GM18861 (cell line): ENCODE results near the gene TYK2.

Experiments used
- ATAC-seq: cut with Tn5 transposase; IDR thresholded peaks from one replicate; pipeline ENCODE4 v1.9.1; 2021; ENCODE audit not compliant: unreplicated experiment

Gene TYK2

GRCh38 chr19:10316229-10317044 is 63.9 kb downstream of the TYK2 start:
- ATAC-seq, result no peak

DNA sequence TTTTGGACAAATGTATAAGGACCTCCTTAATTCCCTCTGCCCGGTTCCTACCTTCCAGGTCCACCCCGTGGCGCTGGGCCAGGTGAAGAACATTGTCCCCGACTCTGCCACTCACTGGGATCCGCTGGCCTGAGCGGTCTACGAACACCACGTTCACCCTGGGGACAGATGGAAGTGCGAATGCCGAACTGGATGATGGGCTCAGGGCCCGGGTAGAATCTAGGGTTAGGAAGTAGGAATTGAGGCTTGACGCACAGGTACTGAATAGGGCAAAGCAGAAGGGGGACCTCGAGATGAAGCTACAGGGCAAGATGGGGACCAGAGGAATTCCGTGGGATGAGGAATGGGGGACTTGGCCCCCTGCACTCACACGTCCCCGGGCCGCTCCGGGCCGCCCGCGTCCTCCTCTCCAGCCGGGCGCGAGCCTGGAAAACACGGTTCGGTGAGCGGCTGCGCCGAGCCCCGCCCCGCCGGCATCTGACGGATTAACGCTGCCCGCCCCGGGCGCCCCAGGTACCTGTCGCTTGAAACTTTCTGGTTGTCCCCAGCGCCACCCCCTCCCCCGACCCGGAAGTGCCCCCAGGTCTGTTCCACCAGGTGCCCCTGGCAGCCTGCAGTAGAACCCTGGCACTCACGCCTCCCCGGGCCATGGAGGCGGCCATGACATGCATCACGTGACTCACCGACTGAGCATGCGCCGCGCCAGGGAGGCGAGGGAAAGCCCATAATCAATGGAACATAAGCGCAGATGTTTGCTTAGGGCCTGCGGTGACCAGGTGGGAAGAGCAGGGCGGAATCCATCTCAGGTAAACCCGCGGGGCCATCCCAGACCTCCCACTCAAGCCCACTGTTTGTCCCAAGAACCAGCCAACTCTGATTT is 64.8 kb downstream of the TYK2 start, which contains the start of gene FDX2:
Gene FDX2 (minus strand): TSS at position 681 of the 880 bp plus-strand sequence. CDS start 19 bp downstream, at position 662.
- ATAC-seq, result peak; percentile 72

DNA sequence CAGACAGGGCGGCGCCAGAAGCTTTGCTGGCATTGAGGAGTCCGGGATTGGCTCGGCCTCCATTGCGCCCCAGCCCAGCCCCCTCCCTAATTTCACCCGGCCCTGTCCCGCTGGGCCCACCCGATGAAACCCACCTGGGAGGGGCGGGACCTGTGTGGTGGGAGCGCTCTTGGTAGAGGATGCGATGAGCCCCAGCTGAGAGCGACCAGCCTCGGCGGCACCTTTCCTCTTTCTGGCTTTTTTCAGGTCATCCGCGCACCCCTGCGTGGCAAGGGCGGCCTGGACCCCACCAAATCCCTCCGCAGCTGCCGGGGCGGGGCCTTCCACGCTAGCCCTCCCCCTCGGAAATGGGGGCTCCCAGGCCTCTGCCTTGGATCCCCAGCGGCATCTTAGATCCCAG is 70.9 kb downstream of the TYK2 start, which contains the start of gene ZGLP1:
Gene ZGLP1 (minus strand): TSS at position 393 of the 400 bp plus-strand sequence.
- ATAC-seq, result no peak

- ATAC-seq, result no peak
These were observed 74.0 kb downstream of the TYK2 start for GRCh38 chr19:10306327-10306726.

GRCh38 chr19:10305139-10305806 is 75.1 kb downstream of the TYK2 start:
- no peak for ATAC-seq
